K562 (cell line): ENCODE results near the gene KCNQ5. TPM values are rescaled to one million over a fixed set of nuclear protein-coding genes. Genes with fewer than 3 reads are reported as not detected.

Experiments used
- ATAC-seq: fragments of 200-7000 bp; cut with Tn5 transposase; 3 replicates; pipeline ENCODE4 v1.9.1; 2020; ENCODE audit warnings: moderate library complexity
- BruUV-seq: library from RNA; stranded (reverse); fragments of 400-500 nt; replicated peaks from 2 replicates; lab custom pipeline; 2021; lab: Mats Ljungman, UMichigan
- CTCF ChIA-PET: fragments of 300-600 bp; formaldehyde crosslinking; extraction: SDS; loops from one replicate; lab custom pipeline; 2021; ENCODE audit warnings: low intra/inter-chr PET ratio; lab: Yijun Ruan, JAX
- POLR2A ChIA-PET: fragments of 300-600, 350-650 bp; sonication (Branson Sonifier 250); formaldehyde crosslinking; extraction: SDS; loops from one replicate; lab custom pipeline; 2021; ENCODE audit warnings: antibody characterized with exemption, inconsistent platforms; lab: Yijun Ruan, JAX
- DNase-seq, 4 experiments: peaks; one replicate each; pipeline versions ENCODE4 v3.0.0 to v3.0.0-alpha.2; 2011 to 2018; ENCODE audit warnings: low spot score in 3 of 4, mixed read lengths in 3 of 4; ENCODE audit errors: extremely low read depth in 1 of 4
- FAIRE-seq: peaks from 2 replicates; lab custom pipeline; 2011; peaks lifted over from hg19 to GRCh38; lab: Jason Lieb, UNC
- H2AFZ ChIP-seq: 2 replicates; pipeline ENCODE4 v1.6.0; 2011; ENCODE audit warnings: low read depth, low read length, control low read depth, inconsistent platforms
- H3K27ac ChIP-seq: fragments of 200-600 bp; 3 replicates; pipeline ENCODE4 v1.8.0; 2011; ENCODE audit warnings: low read depth, mild to moderate bottlenecking, control low read depth, inconsistent platforms, low read length, moderate library complexity, mixed read lengths; ENCODE audit errors: extremely low read depth
- H3K27me3 ChIP-seq, 2 experiments: fragments of 300-600 bp in 1 of 2; 2 replicates in 1 of 2; 3 replicates in 1 of 2; pipeline versions ENCODE4 v1.6.0 to v1.8.0; 2011; ENCODE audit warnings: inconsistent platforms in 2 of 2, low read length in 2 of 2, mild to moderate bottlenecking in 1 of 2, mixed read lengths in 1 of 2, moderate library complexity in 1 of 2; ENCODE audit not compliant: control insufficient read depth in 2 of 2, insufficient read depth in 2 of 2
- H3K36me3 ChIP-seq: fragments of 300-600 bp; 3 replicates; pipeline ENCODE4 v1.8.0; 2011; ENCODE audit warnings: mild to moderate bottlenecking, low read length, inconsistent platforms; ENCODE audit not compliant: control insufficient read depth, insufficient read depth
- H3K4me1 ChIP-seq, 2 experiments: fragments of 200-600 bp in 1 of 2; replicated peaks in 1 of 2; 2 replicates in 1 of 2; 3 replicates in 1 of 2; pipeline versions ENCODE4 v1.5.1 to v1.8.0; 2011; ENCODE audit warnings: inconsistent platforms in 2 of 2, low read length in 2 of 2, mild to moderate bottlenecking in 1 of 2, mixed read lengths in 1 of 2, moderate library complexity in 1 of 2; ENCODE audit not compliant: control insufficient read depth in 2 of 2, insufficient read depth in 2 of 2
- H3K4me2 ChIP-seq: 2 replicates; pipeline ENCODE4 v1.6.1; 2011; ENCODE audit warnings: low read length, control low read depth, inconsistent platforms, mixed read lengths; ENCODE audit not compliant: insufficient read depth
- H3K4me3 ChIP-seq: fragments of 200-600 bp; sonication (generic), shearing (Covaris generic); 2 replicates; pipeline ENCODE4 v1.5.1; 2016; ENCODE audit warnings: control low read depth, inconsistent platforms
- H3K79me2 ChIP-seq: fragments of 200-600 bp; 3 replicates; pipeline ENCODE4 v1.8.0; 2011; ENCODE audit warnings: low read length, inconsistent platforms; ENCODE audit not compliant: control insufficient read depth, insufficient read depth
- H3K9ac ChIP-seq, 2 experiments: 2 replicates each; pipeline versions ENCODE4 v1.6.0 to v1.6.1; 2011; ENCODE audit warnings: low read depth in 2 of 2, low read length in 2 of 2, control low read depth in 1 of 2, inconsistent platforms in 1 of 2, mild to moderate bottlenecking in 1 of 2, mixed read lengths in 1 of 2; ENCODE audit not compliant: insufficient read depth in 1 of 2
- H3K9me1 ChIP-seq: one replicate; pipeline ENCODE4 v1.6.0; 2011; ENCODE audit warnings: inconsistent platforms, mild to moderate bottlenecking, low read length, moderate library complexity; ENCODE audit not compliant: control insufficient read depth, insufficient read depth
- H3K9me3 ChIP-seq: replicated peaks from 2 replicates; pipeline ENCODE4 v1.5.1; 2011; ENCODE audit warnings: low read depth, low read length, inconsistent platforms; ENCODE audit not compliant: control insufficient read depth, insufficient read depth
- H4K20me1 ChIP-seq: replicated peaks from 2 replicates; pipeline ENCODE4 v1.6.1; 2011; ENCODE audit warnings: low read length, inconsistent platforms, mixed read lengths; ENCODE audit not compliant: control insufficient read depth, insufficient read depth
- CBX5 ChIP-seq: IDR thresholded peaks from 2 replicates; pipeline ENCODE4 v1.6.1; 2014; ENCODE audit warnings: low read depth, borderline replicate concordance
- NFXL1 ChIP-seq: fragments of 450-650 bp; formaldehyde crosslinking; IDR thresholded peaks from 2 replicates; pipeline ENCODE4 v1.4.0; 2021; ENCODE audit warnings: mild to moderate bottlenecking
- WGBS: fragments of 100-300 bp; shearing (Covaris generic); methylation state at CpG from one replicate; pipeline ENCODE4 v1.1.6; 2016; ENCODE audit warnings: low coverage, mixed read lengths; ENCODE audit not compliant: insufficient coverage; ENCODE audit errors: missing lambda C conversion rate; 5-methylcytosine and 5-hydroxymethylcytosine counted together
- in situ Hi-C: fragments of 300-500 bp; cut with MboI; formaldehyde crosslinking; loops from 4 replicates; pipeline ENCODE4 v1.15.0; 2018; ENCODE audit warnings: inconsistent platforms, mixed read lengths
- intact Hi-C: fragments of 100-400 bp; cut with micrococcal nuclease; formaldehyde crosslinking; loops from 2 replicates; pipeline ENCODE4 v1.14.2; 2022
- polyA plus RNA-seq, 8 experiments: library from polyadenylated mRNA; depleted of rRNA in 4 of 8; stranded (reverse) in 5 of 8; unstranded in 3 of 8; fragments of >200 nt; fragmentation: Nextera tagmentation in 2 of 8; fragmentation: Illumina TruSeq in 1 of 8; extraction: Ambion mirVana in 2 of 8; extraction: Trizol in 1 of 8; gene quantifications; 2 replicates each; pipeline versions ENCODE4 v1.2.1 to v1.2.3, GENCODE V29; 2011 to 2014; ENCODE audit warnings: inconsistent platforms in 1 of 8, missing spikeins in 1 of 8
- total RNA-seq, 7 experiments: library from RNA; depleted of rRNA in 6 of 7; stranded (reverse); fragments of >200 nt in 6 of 7; fragmentation: Illumina TruSeq in 2 of 7; extraction: Trizol in 2 of 7; gene quantifications; 2 replicates each; pipeline versions ENCODE4 v1.2.1 to v1.2.3, GENCODE V29; 2011 to 2021; ENCODE audit warnings: low replicate concordance in 1 of 7
- TF ChIP-seq, protein P1 (sequence below), 2 experiments: fragments of 450-650 bp; IDR thresholded peaks; 2 replicates each; pipeline ENCODE4 v1.6.1; 2018; ENCODE audit warnings: mild to moderate bottlenecking in 2 of 2, low read depth in 1 of 2; ENCODE audit not compliant: partially characterized antibody in 2 of 2

KCNQ5 gene
- total and polyA plus RNA-seq, 9 of the 15 experiments (the other 6 are each of a cell fraction or from before 2014, with no cell fraction given), result 0.31 to 5.9 (median 2.6) TPM

DNA sequence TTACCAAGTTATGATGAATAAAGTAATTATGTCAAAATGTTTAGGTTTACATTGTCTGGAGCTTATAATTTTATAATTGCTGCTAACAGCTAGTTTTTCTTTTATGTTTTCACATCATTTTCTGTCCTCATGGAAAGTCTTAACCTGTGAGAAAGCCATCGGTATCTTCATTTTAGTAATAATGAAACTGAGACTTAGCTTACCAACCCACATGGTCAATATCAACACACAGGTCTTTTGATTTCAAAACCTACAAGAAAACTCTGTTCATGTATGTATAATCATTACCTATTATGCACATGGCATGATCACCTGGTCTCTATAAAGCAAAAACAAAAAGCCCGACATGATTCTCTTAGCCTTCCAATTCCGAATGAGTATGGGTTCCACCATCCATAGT lies 61.9 kb downstream of the KCNQ5 start:
- no peaks in the 10 kb centered on the region for H3K36me3 ChIP-seq
- intact Hi-C loops (no loop called here), in situ Hi-C loops (no loop called here)
- ATAC-seq, result no peak
- 61% methylated on average over 3 of the region's 3 CpGs for WGBS
- H3K9ac ChIP-seq, result no peak overlapping the region
- H3K4me3 ChIP-seq, result no peak overlapping the region
- no peak overlapping the region for H3K27ac ChIP-seq
- POLR2A ChIA-PET, result interaction anchor here (0.6 to 0.7 kb wide), 3 partner anchors 11 to 477 kb away, joined by 3 to 4 read pairs (median 3); no protein-coding TSS in a partner anchor
- H3K27me3 ChIP-seq, result no peaks in the 10 kb centered on the region
- no peaks in the 10 kb centered on the region for H3K9me1 ChIP-seq
- H3K4me1 ChIP-seq, result no peaks in the 10 kb centered on the region
- H3K79me2 ChIP-seq, result no peaks in the 10 kb centered on the region
- FAIRE-seq, result no peak
- no peak overlapping the region for H3K4me2 ChIP-seq
- TF ChIP-seq, protein P1, sequence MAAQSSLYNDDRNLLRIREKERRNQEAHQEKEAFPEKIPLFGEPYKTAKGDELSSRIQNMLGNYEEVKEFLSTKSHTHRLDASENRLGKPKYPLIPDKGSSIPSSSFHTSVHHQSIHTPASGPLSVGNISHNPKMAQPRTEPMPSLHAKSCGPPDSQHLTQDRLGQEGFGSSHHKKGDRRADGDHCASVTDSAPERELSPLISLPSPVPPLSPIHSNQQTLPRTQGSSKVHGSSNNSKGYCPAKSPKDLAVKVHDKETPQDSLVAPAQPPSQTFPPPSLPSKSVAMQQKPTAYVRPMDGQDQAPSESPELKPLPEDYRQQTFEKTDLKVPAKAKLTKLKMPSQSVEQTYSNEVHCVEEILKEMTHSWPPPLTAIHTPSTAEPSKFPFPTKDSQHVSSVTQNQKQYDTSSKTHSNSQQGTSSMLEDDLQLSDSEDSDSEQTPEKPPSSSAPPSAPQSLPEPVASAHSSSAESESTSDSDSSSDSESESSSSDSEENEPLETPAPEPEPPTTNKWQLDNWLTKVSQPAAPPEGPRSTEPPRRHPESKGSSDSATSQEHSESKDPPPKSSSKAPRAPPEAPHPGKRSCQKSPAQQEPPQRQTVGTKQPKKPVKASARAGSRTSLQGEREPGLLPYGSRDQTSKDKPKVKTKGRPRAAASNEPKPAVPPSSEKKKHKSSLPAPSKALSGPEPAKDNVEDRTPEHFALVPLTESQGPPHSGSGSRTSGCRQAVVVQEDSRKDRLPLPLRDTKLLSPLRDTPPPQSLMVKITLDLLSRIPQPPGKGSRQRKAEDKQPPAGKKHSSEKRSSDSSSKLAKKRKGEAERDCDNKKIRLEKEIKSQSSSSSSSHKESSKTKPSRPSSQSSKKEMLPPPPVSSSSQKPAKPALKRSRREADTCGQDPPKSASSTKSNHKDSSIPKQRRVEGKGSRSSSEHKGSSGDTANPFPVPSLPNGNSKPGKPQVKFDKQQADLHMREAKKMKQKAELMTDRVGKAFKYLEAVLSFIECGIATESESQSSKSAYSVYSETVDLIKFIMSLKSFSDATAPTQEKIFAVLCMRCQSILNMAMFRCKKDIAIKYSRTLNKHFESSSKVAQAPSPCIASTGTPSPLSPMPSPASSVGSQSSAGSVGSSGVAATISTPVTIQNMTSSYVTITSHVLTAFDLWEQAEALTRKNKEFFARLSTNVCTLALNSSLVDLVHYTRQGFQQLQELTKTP (IDR thresholded peaks at IDR 0.05; ENCODE audit: low read depth in 1 of 2, partially characterized antibody in 2 of 2), result no peak
- TF ChIP-seq CBX5 (no peak), NFXL1 (CRISPR knock-in tag) (no peak)
- BruUV-seq, result no TSS peak
- no peaks in the 10 kb centered on the region for H3K9me3 ChIP-seq
- CTCF ChIA-PET, result no interaction called here
- DNase-seq, result no peak
- H2AFZ ChIP-seq, result no peak overlapping the region
- no peaks in the 10 kb centered on the region for H4K20me1 ChIP-seq
